Smooth muscle cell of the brain vasculature (primary cell): ENCODE results near the gene SHROOM2.
"Not testable (repeated sequence)": the region's sequence is repeated elsewhere in the genome, so short reads cannot be mapped to it uniquely, and the experiment has no call there.

Experiments
- DNase-seq: peaks from one replicate; pipeline ENCODE4 v3.0.0-alpha.2; 2012; ENCODE audit warnings: low read depth, low spot score

SHROOM2 gene

DNA sequence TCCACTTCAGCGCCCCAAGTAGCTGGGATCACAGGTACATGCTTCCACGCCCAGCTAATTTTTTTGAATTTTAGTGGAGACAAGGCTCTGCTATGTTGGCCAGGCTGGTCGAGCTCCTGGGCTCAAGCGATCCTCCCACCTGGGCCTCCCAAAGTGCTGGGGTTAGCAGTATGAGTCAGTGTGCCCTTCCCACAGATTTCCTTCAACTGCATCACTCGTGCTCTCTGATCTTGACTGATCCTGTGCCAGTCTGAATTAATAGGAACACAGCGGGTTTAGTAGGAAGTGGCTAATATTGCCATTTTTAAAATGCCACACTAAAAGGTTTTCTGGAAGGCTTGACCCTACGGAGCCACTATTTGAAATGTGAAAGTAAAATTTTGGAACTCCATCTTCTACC is 4.3 kb upstream of the SHROOM2 start:
- no peak for DNase-seq

DNA sequence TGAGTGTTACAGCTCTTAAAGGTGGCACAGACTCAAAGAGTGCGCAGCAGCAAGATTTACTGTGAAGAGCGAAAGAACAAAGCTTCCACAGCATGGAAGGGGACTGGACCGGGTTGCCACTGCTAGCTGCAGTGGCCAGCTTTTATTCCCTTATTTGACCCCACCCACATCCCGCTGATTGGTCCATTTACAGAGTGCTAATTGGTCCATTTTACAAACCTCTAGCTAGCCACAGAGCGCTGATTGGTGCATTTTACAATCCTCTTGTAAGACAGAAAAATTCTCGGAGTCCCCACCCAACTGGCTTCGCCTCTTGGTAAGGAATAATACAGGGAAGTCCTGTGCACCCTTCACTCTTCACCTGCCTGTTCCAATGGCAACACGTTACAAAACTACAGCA is 1.9 kb upstream of the SHROOM2 start:
- no peak for DNase-seq

DNA sequence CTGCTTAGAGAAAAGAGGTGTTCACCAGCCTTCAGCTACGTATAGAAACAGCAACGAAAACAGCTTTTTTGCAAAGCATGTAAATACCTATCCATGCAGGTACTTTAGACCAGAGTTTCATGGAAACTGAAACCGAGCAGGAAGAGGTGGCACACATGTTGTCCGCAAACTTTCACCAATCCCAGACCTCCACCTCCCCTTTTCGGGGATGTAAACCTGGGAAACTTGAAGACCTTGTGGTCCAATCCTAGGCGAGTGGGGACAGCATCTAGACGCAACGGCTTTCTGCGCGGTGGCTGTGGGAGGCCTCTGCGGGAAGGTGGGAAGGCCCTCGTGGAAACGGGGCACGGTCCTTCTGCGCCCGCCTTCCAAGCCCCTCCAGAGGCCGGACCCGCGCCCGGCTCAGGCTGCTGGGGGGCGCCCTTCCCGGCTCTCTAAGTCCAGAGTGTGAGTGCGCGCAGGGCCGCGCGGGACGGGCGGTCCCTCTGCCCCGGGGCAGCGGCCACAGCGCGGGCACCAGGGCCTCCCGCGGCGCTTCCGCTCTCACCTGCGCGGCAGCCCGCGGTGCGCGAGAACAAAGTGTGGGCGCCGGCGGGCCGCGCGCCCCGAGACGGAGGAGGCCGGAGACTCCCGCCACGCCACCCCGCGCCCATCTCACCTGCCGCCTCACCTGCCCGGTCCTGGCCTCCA is 830 bp upstream of the SHROOM2 start:
- DNase-seq: no peak

DNA sequence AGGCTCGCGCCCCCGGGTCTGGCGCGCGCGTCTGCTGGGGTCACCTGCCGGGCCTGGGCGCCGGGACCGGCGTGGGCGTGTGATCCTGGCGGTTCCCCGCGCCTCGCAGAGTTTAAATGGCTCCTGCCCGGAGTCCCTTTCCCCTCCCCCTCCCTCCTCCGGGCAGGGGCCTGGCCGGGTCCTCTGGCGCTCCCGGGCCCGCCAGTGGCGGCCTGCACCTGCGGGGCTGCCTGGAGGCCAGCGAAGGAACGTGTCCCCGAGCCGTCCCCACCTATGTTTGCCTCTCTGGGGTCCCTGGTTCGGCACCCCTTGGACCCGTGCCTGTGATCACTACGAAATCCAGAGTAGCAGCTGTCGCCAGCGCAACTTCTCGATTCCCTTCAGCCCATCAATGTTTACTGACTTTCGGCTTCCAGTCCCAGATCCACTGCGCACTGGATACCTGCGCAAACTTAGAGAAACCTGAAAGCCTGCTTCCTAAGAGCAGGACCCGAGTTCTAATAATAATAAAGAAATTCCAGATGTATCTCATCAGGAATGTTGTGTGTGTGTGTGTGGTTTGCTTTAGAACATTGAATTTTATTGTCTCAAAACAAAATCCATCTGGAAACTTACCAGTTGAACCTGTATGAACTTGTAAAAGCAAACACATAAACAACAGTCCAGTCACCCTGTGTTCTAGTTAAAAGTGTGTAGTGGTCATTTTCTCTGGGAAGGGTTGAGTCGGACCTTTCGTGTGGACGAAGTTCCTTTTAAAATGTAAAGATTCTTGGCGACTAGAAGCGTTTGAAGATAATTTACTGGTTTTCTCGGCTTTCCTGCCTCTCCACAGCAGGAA is 788 bp downstream of the SHROOM2 start:
- DNase-seq: no peak

DNA sequence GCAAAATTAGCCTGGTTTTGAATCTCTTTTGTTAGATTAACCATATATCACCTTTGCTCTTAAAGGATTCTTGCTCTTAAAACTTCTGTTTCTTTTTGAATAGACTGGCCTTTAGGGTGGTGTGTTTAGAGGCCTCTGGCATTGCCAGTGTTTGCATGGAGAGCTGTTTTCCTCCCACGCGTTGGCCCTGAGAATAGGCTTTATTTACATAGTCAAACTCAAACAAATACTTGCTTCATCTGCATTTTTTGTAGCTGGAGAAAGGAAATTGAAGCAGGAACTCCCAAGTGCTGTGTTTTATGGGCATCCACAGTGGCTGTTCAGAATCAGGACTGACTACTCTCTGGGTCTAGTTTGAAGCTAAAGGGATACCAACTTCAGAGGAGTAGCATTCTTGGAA is 2.7 kb downstream of the SHROOM2 start:
- DNase-seq: peak; percentile 10

DNA sequence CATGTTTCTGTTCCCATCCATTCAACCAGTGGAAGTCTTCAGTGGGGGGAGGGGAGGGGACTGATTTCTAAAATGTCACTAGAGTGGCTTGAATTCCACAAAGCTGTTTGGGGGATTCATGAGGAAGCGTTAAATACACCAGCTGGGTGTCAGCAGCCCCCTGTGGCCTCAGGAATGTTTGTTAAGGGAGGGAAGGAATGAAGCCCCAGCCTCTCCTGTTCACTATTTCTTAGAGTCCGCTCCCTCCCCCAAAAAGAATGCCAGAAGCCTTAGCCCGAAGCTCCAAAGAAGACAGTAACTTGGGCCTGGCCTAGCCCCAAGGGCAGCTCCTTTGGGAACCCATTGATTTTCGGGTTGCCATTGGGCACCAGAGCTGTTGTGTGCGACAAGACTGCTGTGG is 3.3 kb downstream of the SHROOM2 start:
- no peak for DNase-seq

DNA sequence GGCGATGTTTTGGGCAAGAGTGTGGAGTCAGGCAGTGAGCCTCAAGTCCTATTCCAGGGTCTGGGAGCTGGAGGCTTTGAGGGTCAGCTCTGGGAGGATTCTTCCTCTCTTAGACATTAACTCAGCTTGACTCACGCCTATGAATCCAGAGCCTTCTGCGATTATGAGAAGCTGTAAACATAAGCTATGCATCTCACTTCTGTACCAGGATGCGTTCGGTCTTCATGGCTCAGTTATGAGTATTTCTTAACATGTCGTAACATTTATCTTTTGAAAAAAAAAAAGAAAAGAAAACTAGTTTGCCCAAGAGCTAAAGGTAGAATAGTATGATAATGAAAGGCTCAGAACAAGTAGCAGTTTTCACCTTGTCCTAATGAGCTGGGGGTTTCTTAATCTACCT is 4.6 kb downstream of the SHROOM2 start:
- no peak for DNase-seq

DNA sequence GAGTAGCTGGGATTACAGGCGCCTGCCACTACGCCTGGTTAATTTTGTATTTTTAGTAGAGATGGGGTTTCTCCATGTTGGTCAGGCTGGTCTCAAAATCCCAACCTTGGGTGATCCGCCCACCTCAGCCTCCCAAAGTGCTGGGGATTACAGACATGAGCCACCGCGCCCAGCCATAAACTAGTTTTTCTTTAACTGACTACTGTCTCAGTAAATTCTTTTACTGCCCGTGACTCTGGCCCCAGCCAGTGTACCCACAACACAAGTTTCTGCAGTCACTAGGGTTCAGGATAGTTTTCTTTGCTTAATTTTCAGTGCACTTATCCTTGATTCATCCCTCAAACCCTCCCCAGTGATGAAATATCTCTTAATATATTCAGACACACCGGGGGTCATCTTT is 8.3 kb downstream of the SHROOM2 start:
- no peak for DNase-seq

DNA sequence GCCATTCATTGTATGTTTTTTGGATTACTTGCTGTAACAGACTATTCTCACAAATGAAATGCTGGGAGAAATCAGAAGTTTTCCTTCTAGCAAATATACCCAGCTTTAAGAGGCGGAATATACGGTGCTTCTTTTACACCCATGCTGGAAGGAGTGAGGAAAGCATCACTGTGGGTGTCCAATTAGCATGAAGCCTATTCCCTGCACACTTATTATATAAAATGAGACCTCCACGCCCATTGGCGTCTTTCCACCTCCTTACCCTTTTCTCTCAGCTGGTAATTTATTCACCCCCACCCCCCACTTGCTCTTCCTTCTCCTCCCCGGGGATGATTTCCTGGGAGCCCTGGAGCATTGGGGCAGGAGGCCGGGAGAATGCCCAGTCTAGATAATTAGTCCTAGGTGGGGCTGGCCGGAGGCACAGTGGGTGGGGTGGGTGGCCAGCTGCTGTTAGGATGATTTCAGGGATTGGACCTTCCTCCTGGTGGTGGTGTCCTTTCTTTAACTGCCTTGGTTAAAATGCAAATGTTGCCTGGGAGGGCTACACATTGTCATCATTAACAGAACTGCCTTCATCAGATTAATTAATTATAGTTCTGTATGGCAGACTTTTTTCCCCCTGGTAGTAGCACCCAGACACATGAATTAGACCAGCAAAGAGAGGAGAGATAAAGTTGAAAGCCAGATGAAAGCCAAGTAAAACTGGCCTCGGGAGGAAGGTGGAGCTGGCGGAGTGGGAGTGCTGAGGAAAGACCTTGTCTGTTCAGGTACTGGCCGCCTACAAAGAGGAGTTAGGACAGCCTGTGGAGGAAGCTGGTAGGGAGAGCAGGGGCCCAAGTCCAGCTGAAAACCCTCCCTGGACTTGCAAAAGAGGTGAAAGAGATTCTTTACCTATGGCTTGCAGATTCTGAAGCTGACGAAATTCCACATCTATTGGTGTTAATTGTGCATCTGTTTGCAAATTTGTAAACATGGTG is 11.4 kb downstream of the SHROOM2 start:
- DNase-seq: no peak

DNA sequence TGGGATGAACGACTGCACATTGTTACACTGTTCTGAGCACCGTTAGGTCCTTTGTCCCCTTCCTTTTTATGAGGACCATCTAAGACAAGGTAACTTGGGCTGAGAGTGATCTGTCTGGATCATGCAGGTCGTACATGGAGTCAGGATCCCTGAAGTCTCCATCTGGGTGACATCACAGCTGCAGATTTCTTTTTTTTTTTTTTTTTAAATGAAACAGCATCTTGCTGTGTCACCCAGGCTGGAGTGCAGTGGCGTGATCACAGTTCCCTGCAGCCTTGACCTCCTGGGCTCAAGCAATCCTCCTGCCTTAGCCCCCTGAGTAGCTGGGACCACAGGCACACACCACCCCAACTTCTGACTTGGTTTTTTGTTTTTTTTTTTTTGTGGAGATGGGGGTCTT is 16.5 kb downstream of the SHROOM2 start:
- no peak for DNase-seq

DNA sequence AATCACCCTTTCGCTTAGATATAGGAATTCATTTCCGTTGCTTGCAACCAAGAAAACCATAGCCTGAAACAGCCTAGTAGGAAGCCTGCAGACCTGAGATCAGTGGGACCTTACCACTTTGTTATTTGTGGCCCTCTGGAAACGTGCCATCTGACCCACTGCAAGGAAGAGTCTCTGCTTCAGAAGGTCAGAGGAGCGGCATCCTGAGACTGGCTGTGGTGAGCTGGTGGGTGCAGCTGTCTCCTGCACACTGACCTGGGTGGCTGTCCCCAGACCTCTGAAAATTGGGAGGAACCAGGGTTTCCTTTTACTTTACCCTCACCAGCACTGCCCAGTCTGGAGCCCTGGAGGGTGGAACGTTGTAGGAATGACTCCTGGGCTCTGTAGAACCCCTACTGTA is 18.2 kb downstream of the SHROOM2 start:
- DNase-seq: no peak

DNA sequence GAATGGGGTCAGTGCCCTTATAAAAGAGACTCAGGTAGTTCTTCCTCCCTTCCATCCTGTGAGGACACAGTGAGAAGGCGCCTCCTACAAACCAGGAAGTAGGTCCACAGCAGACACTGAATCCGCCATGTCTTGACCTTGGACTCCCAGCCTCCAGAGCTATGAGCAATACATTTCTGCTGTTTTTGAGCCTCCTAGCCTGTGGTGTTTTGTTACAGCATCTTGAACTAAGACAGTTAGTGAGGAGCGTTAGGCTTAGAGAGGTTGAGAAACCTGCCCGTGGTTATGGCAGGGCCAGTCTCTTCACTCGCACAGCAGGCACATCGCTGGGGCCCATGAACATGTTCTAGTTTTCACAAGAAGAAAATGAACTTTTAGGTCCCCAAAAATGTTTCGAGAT is 19.7 kb downstream of the SHROOM2 start:
- DNase-seq: no peak

DNA sequence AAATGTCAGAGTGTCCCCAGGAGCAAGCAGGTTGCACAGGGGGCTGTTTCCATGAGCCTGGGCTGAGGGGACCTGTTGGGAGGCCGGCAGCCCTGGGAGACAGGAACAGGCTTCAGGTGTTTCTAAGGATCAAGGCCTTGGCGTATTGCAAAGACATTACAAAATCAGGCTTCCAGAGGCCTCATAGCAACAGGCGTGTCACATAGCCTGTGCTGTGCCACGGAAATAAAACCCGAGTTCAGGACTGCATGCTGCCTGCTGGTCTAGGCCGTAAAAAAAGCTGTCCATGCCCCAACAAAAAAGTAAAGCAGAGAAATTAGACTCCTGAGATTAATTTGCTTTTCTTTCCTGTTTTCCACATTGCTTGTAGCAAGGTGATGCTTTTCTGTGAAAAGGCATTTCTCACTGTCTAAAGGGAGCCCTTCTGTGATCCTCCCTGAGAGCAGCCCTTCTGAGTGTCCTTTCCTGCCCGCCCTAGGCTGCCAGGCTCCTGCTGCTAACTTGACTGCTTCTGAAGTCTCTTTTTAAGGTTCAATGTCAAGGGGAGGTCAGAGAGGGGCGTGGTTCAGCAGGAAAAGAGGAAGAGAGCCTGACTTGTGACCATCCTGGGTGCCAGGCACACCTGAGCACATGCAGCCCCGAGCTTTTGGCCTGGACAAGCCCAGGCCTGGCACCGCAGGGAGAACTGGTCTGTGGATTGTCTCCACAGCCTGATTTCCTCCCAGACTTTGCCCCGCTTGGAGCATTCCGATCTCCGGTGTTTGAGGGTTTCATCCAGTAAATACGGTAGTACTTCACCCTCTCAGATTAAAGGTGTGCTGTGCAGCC is 21.3 kb downstream of the SHROOM2 start:
- DNase-seq: no peak

DNA sequence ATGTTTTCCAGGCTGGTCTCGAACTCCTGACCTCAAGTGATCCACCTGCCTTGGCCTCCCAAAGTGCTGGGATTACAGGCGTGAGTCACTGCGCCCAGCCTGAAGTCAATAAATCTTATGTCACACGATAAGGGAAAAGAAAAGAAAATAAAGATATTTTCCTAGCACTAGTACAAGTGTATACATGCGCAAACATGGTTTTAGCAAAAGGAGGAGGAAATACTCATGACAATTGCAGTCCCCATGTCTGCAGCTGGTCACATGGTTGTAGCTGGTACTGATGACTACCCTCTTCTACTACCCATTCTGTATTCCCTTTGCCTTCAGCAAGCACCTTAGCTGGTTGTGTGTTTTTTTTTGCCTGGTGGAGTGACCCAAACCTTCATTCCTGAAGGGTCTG is 23.6 kb downstream of the SHROOM2 start:
- not testable (repeated sequence) for DNase-seq

DNA sequence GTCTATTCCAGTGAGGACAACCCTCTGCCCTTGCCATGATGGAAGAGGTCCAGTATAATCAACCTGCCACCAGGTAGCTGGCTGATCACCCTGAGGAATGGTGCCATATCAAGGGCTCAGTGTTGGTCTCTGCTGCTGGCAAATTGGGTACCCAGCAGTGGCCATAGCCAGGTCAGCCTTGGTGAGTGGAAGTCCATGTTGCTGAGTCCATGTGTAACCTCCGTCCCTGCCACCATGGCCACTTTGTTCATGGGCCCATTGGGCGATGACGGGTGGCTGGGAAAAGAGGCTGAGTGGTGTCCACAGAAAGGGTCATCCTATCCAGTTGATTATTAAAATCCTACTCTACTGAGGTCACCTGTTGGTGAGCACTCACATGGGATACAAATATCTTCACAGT is 24.9 kb downstream of the SHROOM2 start:
- not testable (repeated sequence) for DNase-seq

DNA sequence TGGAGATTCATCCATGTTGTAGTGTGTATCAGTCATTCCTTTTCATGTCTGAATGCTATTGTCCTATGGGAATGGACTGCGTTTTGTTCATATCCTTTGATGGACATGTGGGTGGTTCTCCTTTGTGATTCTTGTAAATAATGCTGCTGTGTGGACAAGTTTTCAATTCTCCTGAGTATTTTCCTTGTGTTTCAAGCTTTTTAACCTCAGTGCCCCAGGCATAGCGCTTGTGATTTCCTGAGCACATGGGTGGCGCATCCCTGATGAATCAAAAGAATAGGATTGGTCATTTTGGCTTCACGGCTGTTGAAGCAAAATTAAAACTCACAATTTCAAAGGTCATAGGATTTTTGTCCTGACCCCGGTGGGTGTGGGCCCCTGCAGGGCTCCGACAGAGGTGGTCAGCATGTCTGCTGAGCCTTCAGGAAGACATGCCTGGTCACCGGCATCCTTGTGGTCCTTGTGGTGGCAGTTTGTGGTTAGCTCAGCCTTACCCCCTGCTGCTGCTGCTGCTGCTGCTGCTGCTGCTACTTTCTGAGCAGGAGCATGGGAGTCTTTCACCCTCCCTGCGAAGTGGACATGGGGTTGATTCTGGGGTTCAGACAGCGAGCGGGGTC is 30.0 kb downstream of the SHROOM2 start:
- no peak for DNase-seq

DNA sequence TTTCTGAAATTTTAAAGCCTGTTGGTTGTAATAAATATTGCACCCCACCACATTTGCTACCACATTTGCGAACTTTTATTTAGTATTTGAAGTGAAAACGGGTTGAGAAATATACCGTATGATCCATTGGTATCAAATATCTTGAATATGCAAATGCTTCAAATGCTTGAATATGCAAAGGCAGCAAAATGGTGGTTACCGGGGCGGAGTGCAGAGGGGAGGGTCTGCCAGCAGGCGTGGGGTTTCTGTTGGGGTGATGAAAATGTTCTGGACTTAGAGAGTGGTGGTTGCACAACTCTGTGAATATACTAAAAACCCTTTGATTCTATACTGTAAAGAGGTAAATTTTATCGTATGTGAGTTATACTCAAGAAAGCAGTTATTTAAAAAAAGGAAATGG is 35.3 kb downstream of the SHROOM2 start:
- DNase-seq: no peak

DNA sequence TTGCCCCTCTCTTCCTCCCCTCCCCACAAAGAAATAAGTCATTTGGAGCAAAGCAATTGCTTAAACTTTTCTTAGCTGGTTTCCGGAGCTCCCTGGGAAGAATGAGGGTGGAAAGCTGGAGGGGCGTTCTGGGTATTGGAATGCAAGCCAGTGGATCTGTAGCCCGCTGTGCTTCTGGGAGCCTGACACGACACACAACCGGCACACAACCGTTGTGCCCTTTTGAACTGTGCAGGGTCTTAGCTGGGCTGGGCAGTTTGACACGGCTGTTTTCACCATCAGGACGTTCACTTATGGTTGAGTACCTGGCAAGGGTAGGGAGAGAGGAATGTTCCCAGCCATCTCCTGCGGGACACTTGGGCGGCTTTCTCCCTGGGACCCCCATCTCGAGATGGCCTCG is 38.3 kb downstream of the SHROOM2 start:
- no peak for DNase-seq

DNA sequence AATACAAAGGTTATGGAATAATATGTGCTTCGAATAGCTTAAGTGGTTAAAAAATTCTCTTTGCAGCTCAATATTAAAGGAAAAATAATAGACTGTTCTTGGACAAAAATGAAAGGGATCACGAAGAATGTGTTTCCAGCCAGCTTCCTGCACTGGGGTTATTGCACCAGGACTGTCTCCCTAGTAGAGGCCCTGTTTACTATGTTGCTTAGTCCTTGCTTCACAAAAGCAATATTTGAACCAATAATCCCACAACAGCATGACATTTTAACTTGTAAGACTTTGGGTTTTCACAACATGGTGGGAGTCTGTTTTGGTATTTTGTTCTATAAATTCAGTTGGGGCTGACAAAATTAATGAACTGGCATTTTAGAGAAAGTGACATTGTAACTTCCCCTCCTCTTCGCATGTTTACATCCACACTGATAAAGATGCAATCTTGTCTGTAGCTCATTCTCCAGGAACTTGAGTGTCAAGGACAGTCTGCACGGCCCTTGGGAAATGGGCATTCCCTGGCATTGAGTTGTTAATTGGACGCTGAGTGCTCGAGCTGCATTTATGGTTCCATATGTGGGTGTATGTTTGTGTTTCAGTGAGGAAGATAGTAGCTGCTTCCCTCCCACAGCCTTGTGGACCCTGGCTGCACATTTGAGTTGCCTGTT is 39.0 kb downstream of the SHROOM2 start:
- no peak for DNase-seq

DNA sequence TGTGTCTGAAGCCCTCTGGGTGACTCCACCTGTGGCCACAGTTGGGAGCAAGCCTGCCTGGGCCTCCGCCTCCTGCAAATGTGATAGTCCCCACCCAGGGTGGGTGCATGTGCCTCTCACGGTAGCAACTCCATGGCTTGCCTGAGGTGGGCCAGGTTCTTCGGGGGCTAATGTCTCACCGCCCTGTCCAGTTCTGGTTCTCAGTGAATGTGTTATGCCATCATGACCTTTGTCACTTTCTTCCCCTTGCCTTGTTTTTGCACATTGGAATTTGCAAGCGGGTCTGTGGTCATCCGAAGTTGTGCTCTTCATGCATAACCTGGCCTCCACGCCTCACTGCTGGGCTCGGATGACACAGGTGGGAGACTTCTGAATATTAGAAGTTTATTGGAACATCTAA is 39.7 kb downstream of the SHROOM2 start:
- DNase-seq: no peak
